Body of pancreas (tissue), 4 donors: ENCODE data around the gene SLC17A5.

Experiments used
- POLR2A ChIP-seq, 3 donors: fragments of 450-650 bp; IDR thresholded peaks; one replicate each; pipeline ENCODE4 v1.6.1; 2016; ENCODE audit warnings: antibody characterized with exemption in 3 of 3, mild to moderate bottlenecking in 2 of 3
- TF ChIP-seq, protein P1 (sequence below), 7 experiments: fragments of 450-650 bp in 4 of 7; fragments of 200-600 bp in 3 of 7; sonication (generic) in 3 of 7; IDR thresholded peaks; one replicate each; pipeline ENCODE4 v1.5.1; 2016 to 2019; ENCODE audit warnings: antibody characterized with exemption in 7 of 7

DNA sequence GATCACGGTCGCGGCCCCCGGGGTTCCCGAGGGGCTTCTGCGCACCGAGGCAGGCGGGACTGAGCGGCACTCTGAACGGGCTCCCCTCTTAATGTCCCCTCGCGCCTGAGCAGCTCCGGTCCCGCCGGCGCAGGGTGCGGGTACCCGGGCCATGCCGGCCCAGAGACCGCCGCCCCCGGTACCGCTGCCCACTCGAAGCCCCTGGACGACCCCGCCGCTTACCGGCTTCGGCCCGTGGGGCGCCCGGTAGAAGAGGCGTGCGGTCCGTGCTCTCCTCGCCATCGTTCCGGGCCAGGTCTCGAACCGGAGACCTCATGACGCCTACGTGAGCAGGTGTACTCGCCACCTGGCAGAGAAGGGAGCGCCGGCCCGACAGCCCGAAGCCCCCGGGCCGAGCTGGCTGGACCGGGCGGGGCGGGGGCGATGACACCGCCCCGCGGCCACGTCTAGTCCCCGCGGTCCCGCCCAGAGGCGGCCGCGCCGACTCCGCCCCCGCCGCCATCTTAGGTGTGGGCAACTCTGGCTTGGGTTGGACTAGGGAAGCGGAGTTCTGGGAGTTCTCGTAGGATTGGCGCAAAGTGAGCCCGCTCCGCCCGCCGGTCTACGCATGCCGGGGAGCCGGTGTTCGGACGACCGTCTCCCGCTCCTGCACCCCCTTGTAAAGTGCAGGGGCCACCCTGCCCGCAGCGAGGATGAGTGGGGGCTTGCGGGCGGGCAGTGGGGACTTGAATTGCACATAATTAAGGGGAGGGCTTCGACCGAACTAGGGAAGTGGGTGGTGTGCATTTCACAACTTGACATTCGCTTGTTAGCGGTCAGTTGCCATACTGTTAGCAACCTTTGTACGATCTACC lies at the start of gene SLC17A5:
- TF ChIP-seq, protein P1, sequence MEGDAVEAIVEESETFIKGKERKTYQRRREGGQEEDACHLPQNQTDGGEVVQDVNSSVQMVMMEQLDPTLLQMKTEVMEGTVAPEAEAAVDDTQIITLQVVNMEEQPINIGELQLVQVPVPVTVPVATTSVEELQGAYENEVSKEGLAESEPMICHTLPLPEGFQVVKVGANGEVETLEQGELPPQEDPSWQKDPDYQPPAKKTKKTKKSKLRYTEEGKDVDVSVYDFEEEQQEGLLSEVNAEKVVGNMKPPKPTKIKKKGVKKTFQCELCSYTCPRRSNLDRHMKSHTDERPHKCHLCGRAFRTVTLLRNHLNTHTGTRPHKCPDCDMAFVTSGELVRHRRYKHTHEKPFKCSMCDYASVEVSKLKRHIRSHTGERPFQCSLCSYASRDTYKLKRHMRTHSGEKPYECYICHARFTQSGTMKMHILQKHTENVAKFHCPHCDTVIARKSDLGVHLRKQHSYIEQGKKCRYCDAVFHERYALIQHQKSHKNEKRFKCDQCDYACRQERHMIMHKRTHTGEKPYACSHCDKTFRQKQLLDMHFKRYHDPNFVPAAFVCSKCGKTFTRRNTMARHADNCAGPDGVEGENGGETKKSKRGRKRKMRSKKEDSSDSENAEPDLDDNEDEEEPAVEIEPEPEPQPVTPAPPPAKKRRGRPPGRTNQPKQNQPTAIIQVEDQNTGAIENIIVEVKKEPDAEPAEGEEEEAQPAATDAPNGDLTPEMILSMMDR (IDR thresholded peaks at IDR 0.05): peak in 1 of 7 experiments; percentile 3
- peak; percentile 67 to 88 (median 85) for TF ChIP-seq POLR2A (IDR thresholded peaks at IDR 0.05)
